ENCODE data around the gene CEP57L1.
"Not testable (repeated sequence)": the region's sequence is repeated elsewhere in the genome, so short reads cannot be mapped to it uniquely, and the experiment has no call there.

CEP57L1 gene

DNA sequence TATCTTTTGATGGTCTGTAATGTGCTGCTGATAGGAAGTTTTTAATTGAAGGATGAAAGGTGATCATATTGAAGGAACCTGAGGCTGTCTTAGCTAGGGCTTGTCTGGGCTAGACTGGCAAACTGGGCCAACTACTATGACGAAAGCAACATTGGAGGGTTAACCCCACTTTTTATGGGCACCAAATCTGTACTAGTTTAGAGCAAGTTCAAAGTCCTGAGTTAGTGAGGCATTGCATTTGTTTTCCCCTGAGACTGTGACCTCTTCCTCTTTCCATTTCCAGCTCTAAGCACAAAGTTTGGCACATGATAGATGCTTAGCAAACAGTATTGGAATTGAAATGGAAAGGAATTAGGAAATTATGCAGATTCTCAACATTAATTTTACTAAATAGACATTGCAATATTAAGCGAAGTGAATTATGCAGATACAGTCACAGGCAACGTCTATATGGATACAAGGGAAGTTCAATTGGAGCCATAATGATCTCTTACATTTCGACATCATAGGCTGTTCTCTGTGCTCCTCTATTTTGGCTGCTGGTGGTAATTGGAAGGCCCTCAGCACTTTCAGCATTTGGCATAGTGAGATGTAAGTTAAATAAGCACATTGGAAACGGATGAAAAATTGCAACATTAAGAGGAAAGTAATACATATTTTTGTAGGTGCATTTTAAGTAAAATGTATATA, 22.2 kb downstream of the CEP57L1 start:
- 0 out of 2 replicates have a peak overlapping the region, but pooled peaks have one; percentile 26 for H3K4me3 ChIP-seq (ENCODE audit: low read length)

GRCh38 chr6:109118337-109118736, 23.0 kb downstream of the CEP57L1 start:
- no peak overlapping the region for H3K4me3 ChIP-seq (ENCODE audit: low read length)
- no peak for TF ChIP-seq ZNF274 (IDR thresholded peaks at IDR 0.05; ENCODE audit: low read depth, low read length)

More for the DNA sequence above, 22.2 kb downstream of the CEP57L1 start:
- no peak for TF ChIP-seq ZNF274 (IDR thresholded peaks at IDR 0.05; ENCODE audit: low read depth, low read length)

DNA sequence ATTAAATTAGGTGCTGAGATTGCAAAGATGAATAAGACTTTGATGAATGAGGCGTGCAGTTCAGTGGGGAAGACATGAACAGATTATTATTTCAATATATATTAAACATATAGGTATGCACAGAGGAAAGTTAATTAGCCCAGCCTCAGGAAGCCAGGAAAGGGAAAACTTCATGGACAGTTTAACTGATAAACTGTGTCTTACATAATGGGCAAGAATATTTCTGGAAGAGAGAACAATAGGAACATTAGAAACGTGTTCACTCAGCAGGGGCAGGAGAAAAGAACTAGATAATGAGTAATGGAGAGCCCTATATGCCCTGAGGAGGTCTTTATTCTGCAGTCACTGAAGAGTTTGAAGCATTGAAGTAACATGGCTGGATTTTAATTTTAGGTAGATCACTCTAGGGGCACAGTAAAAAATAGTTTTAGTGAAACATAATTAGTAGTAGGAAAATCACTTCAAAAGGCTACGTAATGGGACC, 23.6 kb downstream of the CEP57L1 start:
- no peak overlapping the region for H3K4me3 ChIP-seq (ENCODE audit: low read length)
- TF ChIP-seq ZNF274 (IDR thresholded peaks at IDR 0.05; ENCODE audit: low read depth, low read length): no peak

DNA sequence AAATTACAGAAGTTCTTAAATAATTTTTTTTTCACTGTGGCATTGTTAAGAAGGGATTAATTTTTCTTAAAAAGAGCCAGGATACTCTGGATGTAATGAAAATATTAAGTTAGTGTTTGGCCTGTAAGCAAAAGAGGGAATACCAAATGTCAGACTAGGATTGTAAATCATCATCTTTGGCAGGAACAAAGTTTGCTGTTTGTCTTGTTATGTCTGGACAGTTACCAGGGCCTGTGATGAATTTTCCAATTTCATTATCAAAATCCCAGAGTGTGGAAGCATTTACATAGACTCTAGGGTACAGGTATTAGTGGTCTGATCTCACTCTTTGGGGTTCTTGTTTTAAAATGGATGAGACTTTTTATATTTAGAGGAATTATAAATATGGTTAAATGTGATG, 26.1 kb downstream of the CEP57L1 start:
- H3K4me3 ChIP-seq (ENCODE audit: low read length): no peak overlapping the region
- TF ChIP-seq ZNF274 (IDR thresholded peaks at IDR 0.05; ENCODE audit: low read depth, low read length): no peak

- H3K4me3 ChIP-seq (ENCODE audit: low read length): no peak overlapping the region
- no peak for TF ChIP-seq ZNF274 (IDR thresholded peaks at IDR 0.05; ENCODE audit: low read depth, low read length)
Observed at GRCh38 chr6:109124219-109124618, 28.9 kb downstream of the CEP57L1 start.

DNA sequence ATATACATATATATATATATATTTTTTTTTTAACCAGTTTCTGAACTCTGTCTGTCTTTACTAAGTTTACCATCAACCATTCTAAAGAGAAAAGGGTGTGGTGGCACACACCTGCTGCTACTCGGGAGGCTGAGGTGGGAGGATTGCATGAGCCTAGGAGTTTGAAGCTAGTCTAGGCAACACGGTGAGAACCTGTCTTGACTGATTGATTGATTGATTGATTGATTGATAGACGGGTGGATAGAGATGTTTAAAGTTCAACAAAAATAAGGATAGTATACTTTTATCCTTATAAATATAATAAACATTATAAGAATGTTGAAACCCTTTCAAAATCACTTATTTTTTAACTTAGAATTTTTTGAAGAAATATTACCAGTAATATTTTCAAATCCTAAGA, 30.2 kb downstream of the CEP57L1 start:
- no peak for TF ChIP-seq ZNF274 (IDR thresholded peaks at IDR 0.05; ENCODE audit: low read depth, low read length)
- H3K4me3 ChIP-seq (ENCODE audit: low read length): no peak overlapping the region

- no peak overlapping the region for H3K4me3 ChIP-seq (ENCODE audit: low read length)
- TF ChIP-seq ZNF274 (IDR thresholded peaks at IDR 0.05; ENCODE audit: low read depth, low read length): no peak
Observed at GRCh38 chr6:109130065-109130464, 34.8 kb downstream of the CEP57L1 start.

- H3K4me3 ChIP-seq (ENCODE audit: low read length): not testable (repeated sequence)
Observed at GRCh38 chr6:109135600-109135999, 40.3 kb downstream of the CEP57L1 start.

- not testable (repeated sequence) for H3K4me3 ChIP-seq (ENCODE audit: low read length)
Observed at GRCh38 chr6:109136039-109136438, 40.7 kb downstream of the CEP57L1 start.

GRCh38 chr6:109136530-109136929, 41.2 kb downstream of the CEP57L1 start:
- not testable (repeated sequence) for H3K4me3 ChIP-seq (ENCODE audit: low read length)

DNA sequence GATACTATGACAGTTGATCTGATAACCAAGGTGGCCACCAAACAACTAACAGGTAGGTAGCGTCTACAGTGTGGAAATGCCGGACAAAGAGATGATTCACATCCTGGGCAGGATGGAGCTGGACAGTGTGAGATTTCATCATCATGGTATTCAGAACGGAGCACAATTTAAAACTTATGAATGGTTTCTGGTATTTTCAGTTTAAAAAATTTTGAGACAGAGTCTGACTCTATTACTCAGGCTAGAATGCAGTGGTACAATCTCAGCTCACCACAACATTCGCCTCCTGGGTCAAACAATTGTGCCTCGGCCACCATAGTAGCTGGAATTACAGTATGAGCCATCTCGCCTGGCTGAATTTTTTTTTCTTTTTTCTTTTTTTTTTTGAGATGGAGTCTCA, 43.8 kb downstream of the CEP57L1 start:
- no peak for TF ChIP-seq ZNF274 (IDR thresholded peaks at IDR 0.05; ENCODE audit: low read depth, low read length)
- no peak overlapping the region for H3K4me3 ChIP-seq (ENCODE audit: low read length)

GRCh38 chr6:109142067-109142466, 46.8 kb downstream of the CEP57L1 start:
- H3K4me3 ChIP-seq (ENCODE audit: low read length): not testable (repeated sequence)

- no peak overlapping the region for H3K4me3 ChIP-seq (ENCODE audit: low read length)
- no peak for TF ChIP-seq ZNF274 (IDR thresholded peaks at IDR 0.05; ENCODE audit: low read depth, low read length)
Observed at GRCh38 chr6:109143191-109143590, 47.9 kb downstream of the CEP57L1 start.

DNA sequence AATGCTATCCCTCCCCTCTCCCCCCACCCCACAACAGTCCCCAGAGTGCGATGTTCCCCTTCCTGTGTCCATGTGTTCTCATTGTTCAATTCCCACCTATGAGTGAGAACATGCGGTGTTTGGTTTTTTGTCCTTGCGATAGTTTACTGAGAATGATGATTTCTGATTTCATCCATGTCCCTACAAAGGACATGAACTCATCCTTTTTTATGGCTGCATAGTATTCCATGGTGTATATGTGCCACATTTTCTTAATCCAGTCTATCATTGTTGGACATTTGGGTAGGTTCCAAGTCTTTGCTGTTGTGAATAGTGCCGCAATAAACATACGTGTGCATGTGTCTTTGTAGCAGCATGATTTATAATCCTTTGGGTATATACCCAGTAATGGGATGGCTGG, 52.9 kb downstream of the CEP57L1 start:
- not testable (repeated sequence) for H3K4me3 ChIP-seq (ENCODE audit: low read length)

DNA sequence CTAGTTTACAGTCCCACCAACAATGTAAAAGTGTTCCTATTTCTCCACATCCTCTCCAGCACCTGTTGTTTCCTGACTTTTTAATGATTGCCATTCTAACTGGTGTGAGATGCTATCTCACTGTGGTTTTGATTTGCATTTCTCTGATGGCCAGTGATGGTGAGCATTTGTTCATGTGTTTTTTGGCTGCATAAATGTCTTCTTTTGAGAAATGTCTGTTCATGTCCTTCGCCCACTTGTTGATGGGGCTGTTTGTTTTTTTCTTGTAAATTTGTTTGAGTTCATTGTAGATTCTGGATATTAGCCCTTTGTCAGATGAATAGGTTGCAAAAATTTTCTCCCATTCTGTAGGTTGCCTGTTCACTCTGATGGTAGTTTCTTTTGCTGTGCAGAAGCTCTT, 53.4 kb downstream of the CEP57L1 start:
- not testable (repeated sequence) for H3K4me3 ChIP-seq (ENCODE audit: low read length)

DNA sequence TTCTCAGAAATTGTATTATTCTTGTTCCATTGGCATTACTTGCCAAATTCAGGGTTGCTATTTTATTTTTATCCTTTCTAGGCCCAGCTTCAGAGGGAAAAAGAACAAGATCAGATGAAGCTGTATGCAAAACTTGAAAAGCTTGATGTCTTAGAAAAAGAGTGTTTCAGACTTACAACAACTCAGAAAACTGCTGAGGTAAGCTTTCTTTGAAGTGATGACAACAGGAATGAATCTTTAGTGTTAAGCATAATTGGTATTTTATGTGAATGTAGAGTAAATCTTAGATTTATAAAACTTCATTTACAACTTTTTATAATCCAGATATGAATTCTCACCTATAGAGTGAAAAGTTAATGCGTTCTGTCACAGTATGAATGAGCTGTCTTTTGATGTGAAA, 58.4 kb downstream of the CEP57L1 start:
- H3K4me3 ChIP-seq (ENCODE audit: low read length): no peak overlapping the region
- no peak for TF ChIP-seq ZNF274 (IDR thresholded peaks at IDR 0.05; ENCODE audit: low read depth, low read length)
